Esophagus squamous epithelium (tissue), 4 donors: ENCODE data around the gene BCL10.

ENCODE experiments used
- POLR2A ChIP-seq, 4 donors: fragments of 450-650 bp; IDR thresholded peaks; one replicate each; pipeline ENCODE4 v1.6.1; 2017; ENCODE audit warnings: antibody characterized with exemption in 4 of 4, mild to moderate bottlenecking in 4 of 4, moderate library complexity in 3 of 4
- TF ChIP-seq, protein P1 (sequence below), 6 experiments: fragments of 450-650 bp in 4 of 6; fragments of 200-600 bp in 2 of 6; sonication (generic) in 2 of 6; IDR thresholded peaks; one replicate each; pipeline ENCODE4 v1.5.1; 2016 to 2019; ENCODE audit warnings: antibody characterized with exemption in 6 of 6, mild to moderate bottlenecking in 4 of 6, moderate library complexity in 4 of 6

- TF ChIP-seq, protein P1, sequence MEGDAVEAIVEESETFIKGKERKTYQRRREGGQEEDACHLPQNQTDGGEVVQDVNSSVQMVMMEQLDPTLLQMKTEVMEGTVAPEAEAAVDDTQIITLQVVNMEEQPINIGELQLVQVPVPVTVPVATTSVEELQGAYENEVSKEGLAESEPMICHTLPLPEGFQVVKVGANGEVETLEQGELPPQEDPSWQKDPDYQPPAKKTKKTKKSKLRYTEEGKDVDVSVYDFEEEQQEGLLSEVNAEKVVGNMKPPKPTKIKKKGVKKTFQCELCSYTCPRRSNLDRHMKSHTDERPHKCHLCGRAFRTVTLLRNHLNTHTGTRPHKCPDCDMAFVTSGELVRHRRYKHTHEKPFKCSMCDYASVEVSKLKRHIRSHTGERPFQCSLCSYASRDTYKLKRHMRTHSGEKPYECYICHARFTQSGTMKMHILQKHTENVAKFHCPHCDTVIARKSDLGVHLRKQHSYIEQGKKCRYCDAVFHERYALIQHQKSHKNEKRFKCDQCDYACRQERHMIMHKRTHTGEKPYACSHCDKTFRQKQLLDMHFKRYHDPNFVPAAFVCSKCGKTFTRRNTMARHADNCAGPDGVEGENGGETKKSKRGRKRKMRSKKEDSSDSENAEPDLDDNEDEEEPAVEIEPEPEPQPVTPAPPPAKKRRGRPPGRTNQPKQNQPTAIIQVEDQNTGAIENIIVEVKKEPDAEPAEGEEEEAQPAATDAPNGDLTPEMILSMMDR (IDR thresholded peaks at IDR 0.05) = no peak
- TF ChIP-seq POLR2A (IDR thresholded peaks at IDR 0.05) = no peak
These were observed 13.4 kb downstream of the BCL10 start for GRCh38 chr1:85262985-85263384.
